ENCODE measurements around the gene ISLR.

ISLR gene

GRCh38 chr15:74129586-74130154, 43.8 kb upstream of the ISLR start:
- no peak for DNase-seq (ENCODE audit: low read depth in 2 of 2)
- TF ChIP-seq, protein P1, sequence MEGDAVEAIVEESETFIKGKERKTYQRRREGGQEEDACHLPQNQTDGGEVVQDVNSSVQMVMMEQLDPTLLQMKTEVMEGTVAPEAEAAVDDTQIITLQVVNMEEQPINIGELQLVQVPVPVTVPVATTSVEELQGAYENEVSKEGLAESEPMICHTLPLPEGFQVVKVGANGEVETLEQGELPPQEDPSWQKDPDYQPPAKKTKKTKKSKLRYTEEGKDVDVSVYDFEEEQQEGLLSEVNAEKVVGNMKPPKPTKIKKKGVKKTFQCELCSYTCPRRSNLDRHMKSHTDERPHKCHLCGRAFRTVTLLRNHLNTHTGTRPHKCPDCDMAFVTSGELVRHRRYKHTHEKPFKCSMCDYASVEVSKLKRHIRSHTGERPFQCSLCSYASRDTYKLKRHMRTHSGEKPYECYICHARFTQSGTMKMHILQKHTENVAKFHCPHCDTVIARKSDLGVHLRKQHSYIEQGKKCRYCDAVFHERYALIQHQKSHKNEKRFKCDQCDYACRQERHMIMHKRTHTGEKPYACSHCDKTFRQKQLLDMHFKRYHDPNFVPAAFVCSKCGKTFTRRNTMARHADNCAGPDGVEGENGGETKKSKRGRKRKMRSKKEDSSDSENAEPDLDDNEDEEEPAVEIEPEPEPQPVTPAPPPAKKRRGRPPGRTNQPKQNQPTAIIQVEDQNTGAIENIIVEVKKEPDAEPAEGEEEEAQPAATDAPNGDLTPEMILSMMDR (IDR thresholded peaks at IDR 0.05; ENCODE audit: low read depth, low read length), result no peak

GRCh38 chr15:74130155-74130848, 43.2 kb upstream of the ISLR start, which contains the start of gene ISLR2:
Gene ISLR2 (plus strand): TSS chr15:74130586. CDS start chr15:74132755, 2,169 bp downstream.
- TF ChIP-seq, protein P1 (IDR thresholded peaks at IDR 0.05; ENCODE audit: low read depth, low read length), result no peak
- no peak within 1 kb of the TSS for H3K4me3 ChIP-seq (replicated peaks in 1 of 2; ENCODE audit: low read depth in 2 of 2, low read length in 2 of 2)
- DNase-seq (ENCODE audit: low read depth in 2 of 2), result peak in 1 of 2 donors; percentile 29

More at GRCh38 chr15:74129586-74130154, 43.8 kb upstream of the ISLR start:
- no peak overlapping the region for H3K4me3 ChIP-seq (replicated peaks in 1 of 2; ENCODE audit: low read depth in 2 of 2, low read length in 2 of 2)

DNA sequence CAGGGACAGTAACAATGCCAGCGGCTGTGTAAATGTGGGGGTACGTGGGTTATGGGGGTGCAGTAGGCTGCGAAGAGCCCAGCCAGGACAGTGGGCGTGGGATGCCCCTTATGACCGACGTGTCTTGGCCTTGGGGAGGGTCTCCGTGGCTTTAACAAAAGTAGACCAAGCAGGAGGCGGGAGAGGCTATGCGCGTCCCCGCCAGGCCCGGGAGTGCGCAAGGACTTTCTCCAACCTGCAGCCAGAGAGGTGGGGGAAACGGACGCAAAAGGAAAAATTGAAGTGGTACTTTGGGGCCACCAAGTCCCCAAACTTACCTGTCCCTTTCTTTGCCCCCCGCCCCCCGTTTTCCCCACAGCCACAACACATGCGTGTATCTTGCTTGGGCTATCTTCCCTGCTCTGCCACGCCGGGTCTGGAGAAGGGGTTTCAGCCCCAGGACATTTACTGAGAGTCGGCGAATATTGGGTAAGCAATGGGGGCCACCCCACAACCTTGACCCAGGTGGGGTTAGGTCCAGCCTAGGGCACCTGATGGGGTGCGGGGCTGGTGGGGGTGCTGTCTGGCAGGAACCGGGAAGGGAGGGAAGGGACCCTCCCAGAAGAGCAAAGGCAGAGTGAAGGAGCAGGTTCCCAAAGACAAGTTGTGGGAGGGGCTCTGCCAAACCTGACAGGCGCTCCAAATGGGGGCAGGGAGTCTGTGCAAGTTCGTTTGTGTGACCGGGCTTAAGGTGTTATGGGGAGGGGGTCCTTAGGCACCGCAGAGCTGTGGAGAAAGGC, 42.5 kb upstream of the ISLR start:
- TF ChIP-seq, protein P1 (IDR thresholded peaks at IDR 0.05; ENCODE audit: low read depth, low read length), result no peak
- no peak for DNase-seq (ENCODE audit: low read depth in 2 of 2)
- H3K4me3 ChIP-seq (replicated peaks in 1 of 2; ENCODE audit: low read depth in 2 of 2, low read length in 2 of 2), result no peak overlapping the region

DNA sequence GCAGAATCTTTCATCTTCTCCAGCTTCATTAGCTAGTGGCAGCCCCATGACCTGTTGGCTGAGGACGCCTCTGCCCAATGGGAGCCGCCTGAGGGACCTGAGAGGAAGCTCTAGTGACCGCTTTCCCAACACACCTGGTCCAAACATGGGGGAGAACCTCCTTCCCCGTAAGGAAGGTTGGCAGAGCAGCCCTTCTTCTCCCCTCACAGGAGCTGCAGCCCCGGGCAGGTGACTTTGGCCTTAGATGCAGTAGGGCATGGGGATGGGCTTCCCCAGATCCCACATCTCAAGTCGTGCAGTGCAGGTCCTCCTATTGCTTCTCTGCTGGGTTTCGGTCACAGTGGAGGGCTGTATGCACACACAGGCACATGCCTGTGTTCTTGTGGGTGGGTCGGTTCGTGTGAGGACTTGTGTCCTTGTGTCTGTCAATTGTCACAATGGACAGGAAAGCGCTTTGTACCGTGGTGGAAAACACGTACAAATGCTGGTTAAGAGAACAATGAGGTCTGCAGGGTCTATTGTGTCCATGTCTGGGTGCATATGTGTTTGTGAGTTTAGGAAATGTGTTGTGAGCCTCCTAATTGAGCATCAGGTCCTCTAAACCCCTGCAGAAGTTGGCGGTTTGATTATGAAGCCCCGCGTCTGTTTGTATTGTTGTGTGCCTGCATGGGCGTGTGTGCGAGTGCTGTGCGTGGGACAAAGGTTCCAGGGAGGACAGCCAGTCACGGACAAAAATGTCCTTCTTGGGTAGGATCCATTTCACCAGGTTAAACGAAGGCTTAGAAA, 41.7 kb upstream of the ISLR start:
- TF ChIP-seq, protein P1 (IDR thresholded peaks at IDR 0.05; ENCODE audit: low read depth, low read length), result no peak
- H3K4me3 ChIP-seq (replicated peaks in 1 of 2; ENCODE audit: low read depth in 2 of 2, low read length in 2 of 2), result no peak overlapping the region
- DNase-seq (ENCODE audit: low read depth in 2 of 2), result no peak

- TF ChIP-seq, protein P1 (IDR thresholded peaks at IDR 0.05; ENCODE audit: low read depth, low read length), result no peak
- peak in 1 of 2 donors; percentile 36 for DNase-seq (ENCODE audit: low read depth in 2 of 2)
Observed at GRCh38 chr15:74132681-74133651, 40.5 kb upstream of the ISLR start.

More at GRCh38 chr15:74132681-74133651, 40.5 kb upstream of the ISLR start:
- H3K4me3 ChIP-seq (replicated peaks in 1 of 2; ENCODE audit: low read depth in 2 of 2, low read length in 2 of 2), result no peak overlapping the region

Data from cardiac fibroblast (primary cell).